OCI-LY1 (cell line): ENCODE results near the gene NDNF.
A peak's percentile ranks its signal among the peaks of the same experiment; 100 is the strongest.

Source experiments
- H2AFZ ChIP-seq: fragments of 200-600 bp; sonication (generic), shearing (Covaris generic); 2 replicates; pipeline ENCODE4 v1.6.0; 2014; ENCODE audit warnings: antibody characterized with exemption, mild to moderate bottlenecking, low read length
- H3F3A ChIP-seq: fragments of 200-600 bp; sonication (generic), shearing (Covaris generic); 2 replicates; pipeline ENCODE4 v1.6.0; 2014; ENCODE audit warnings: mild to moderate bottlenecking, antibody characterized with exemption, low read length, moderate library complexity; ENCODE audit not compliant: insufficient read depth
- H3K27ac ChIP-seq: fragments of 200-600 bp; sonication (generic); 2 replicates; pipeline ENCODE4 v1.5.1; 2014; ENCODE audit warnings: low read length, mixed run types, mild to moderate bottlenecking, low read depth; ENCODE audit not compliant: poor library complexity, severe bottlenecking
- H3K27me3 ChIP-seq: fragments of 200-600 bp; sonication (generic); 2 replicates; pipeline ENCODE4 v1.6.0; 2014; ENCODE audit warnings: antibody characterized with exemption, mild to moderate bottlenecking, low read length, moderate library complexity; ENCODE audit not compliant: insufficient read depth
- H3K36me3 ChIP-seq: fragments of 200-600 bp; sonication (generic); 2 replicates; pipeline ENCODE4 v1.6.1; 2014; ENCODE audit warnings: mild to moderate bottlenecking, antibody characterized with exemption, low read length, moderate library complexity, mixed read lengths; ENCODE audit not compliant: insufficient read depth
- H3K4me1 ChIP-seq: fragments of 200-600 bp; sonication (generic); 2 replicates; pipeline ENCODE4 v1.5.1; 2014; ENCODE audit warnings: mild to moderate bottlenecking, low read length, moderate library complexity; ENCODE audit not compliant: insufficient read depth, severe bottlenecking
- H3K4me2 ChIP-seq: fragments of 200-600 bp; sonication (generic), shearing (Covaris generic); 2 replicates; pipeline ENCODE4 v1.6.1; 2014; ENCODE audit warnings: low read length
- H3K4me3 ChIP-seq: fragments of 200-600 bp; sonication (generic); 2 replicates; pipeline ENCODE4 v1.5.1; 2014; ENCODE audit warnings: low read length, low read depth, mild to moderate bottlenecking, mixed read lengths; ENCODE audit not compliant: poor library complexity, severe bottlenecking
- H3K79me2 ChIP-seq: fragments of 200-600 bp; shearing (Covaris generic); 2 replicates; pipeline ENCODE4 v1.6.1; 2016; ENCODE audit warnings: mixed run types, low read length, mixed read lengths; ENCODE audit not compliant: insufficient read depth
- H3K9ac ChIP-seq: fragments of 200-600 bp; sonication (generic), shearing (Covaris generic); 2 replicates; pipeline ENCODE4 v1.6.1; 2014; ENCODE audit warnings: mild to moderate bottlenecking, low read length, mixed read lengths
- H3K9me2 ChIP-seq: fragments of 200-600 bp; sonication (generic), shearing (Covaris generic); 2 replicates; pipeline ENCODE4 v1.6.1; 2014; ENCODE audit warnings: low read depth, mild to moderate bottlenecking, low read length, mixed read lengths
- H3K9me3 ChIP-seq: fragments of 200-600 bp; shearing (Covaris generic); 2 replicates; pipeline ENCODE4 v1.6.1; 2014; ENCODE audit warnings: low read length, mixed read lengths
- H4K20me1 ChIP-seq: fragments of 200-600 bp; sonication (generic), shearing (Covaris generic); 2 replicates; pipeline ENCODE4 v1.6.0; 2016; ENCODE audit warnings: mild to moderate bottlenecking, low read length; ENCODE audit not compliant: insufficient read depth
- EZH2 ChIP-seq: fragments of 200-600 bp; sonication (generic), shearing (Covaris generic); IDR thresholded peaks from 2 replicates; pipeline ENCODE4 v1.8.0; 2017; ENCODE audit warnings: borderline replicate concordance, mixed run types, mild to moderate bottlenecking, antibody characterized with exemption, low read length, moderate library complexity, mixed read lengths
- TF ChIP-seq, protein P1 (sequence below): fragments of 200-600 bp; sonication (generic), shearing (Covaris generic); IDR thresholded peaks from 2 replicates; pipeline ENCODE4 v1.5.1; 2017; ENCODE audit warnings: mild to moderate bottlenecking, antibody characterized with exemption, low read length, moderate library complexity, mixed read lengths

NDNF gene

GRCh38 chr4:121096629-121097028, 24.3 kb upstream of the NDNF start:
- Histone ChIP-seq H3K27ac (no peak overlapping the region), H3K27me3 (no peaks in the 10 kb centered on the region), H2AFZ (no peak overlapping the region), H3F3A (no peaks in the 10 kb centered on the region), H3K4me1 (no peaks in the 10 kb centered on the region), H4K20me1 (no peaks in the 10 kb centered on the region), H3K9me3 (no peaks in the 10 kb centered on the region), H3K9me2 (no peaks in the 10 kb centered on the region), H3K36me3 (no peaks in the 10 kb centered on the region), H3K9ac (no peak overlapping the region), H3K4me3 (no peak overlapping the region), H3K79me2 (no peaks in the 10 kb centered on the region), H3K4me2 (no peak overlapping the region)
- TF ChIP-seq, protein P1, sequence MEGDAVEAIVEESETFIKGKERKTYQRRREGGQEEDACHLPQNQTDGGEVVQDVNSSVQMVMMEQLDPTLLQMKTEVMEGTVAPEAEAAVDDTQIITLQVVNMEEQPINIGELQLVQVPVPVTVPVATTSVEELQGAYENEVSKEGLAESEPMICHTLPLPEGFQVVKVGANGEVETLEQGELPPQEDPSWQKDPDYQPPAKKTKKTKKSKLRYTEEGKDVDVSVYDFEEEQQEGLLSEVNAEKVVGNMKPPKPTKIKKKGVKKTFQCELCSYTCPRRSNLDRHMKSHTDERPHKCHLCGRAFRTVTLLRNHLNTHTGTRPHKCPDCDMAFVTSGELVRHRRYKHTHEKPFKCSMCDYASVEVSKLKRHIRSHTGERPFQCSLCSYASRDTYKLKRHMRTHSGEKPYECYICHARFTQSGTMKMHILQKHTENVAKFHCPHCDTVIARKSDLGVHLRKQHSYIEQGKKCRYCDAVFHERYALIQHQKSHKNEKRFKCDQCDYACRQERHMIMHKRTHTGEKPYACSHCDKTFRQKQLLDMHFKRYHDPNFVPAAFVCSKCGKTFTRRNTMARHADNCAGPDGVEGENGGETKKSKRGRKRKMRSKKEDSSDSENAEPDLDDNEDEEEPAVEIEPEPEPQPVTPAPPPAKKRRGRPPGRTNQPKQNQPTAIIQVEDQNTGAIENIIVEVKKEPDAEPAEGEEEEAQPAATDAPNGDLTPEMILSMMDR = peak; percentile 44
- no peak for TF ChIP-seq EZH2

- H3F3A ChIP-seq = no peaks in the 10 kb centered on the region
- H3K36me3 ChIP-seq = no peaks in the 10 kb centered on the region
- no peak overlapping the region for H2AFZ ChIP-seq
- H3K4me3 ChIP-seq = no peak overlapping the region
- H3K27me3 ChIP-seq = no peaks in the 10 kb centered on the region
- H3K9me2 ChIP-seq = no peaks in the 10 kb centered on the region
- H3K27ac ChIP-seq = no peak overlapping the region
- no peak overlapping the region for H3K9ac ChIP-seq
- no peaks in the 10 kb centered on the region for H3K9me3 ChIP-seq
- TF ChIP-seq, protein P1 = no peak
- no peaks in the 10 kb centered on the region for H4K20me1 ChIP-seq
- no peaks in the 10 kb centered on the region for H3K79me2 ChIP-seq
- no peaks in the 10 kb centered on the region for H3K4me1 ChIP-seq
- H3K4me2 ChIP-seq = no peak overlapping the region
Measured at GRCh38 chr4:121096191-121096590, 23.9 kb upstream of the NDNF start.

GRCh38 chr4:121094297-121094966, 22.1 kb upstream of the NDNF start:
- no peak overlapping the region for H3K27ac ChIP-seq
- TF ChIP-seq, protein P1 = no peak
- no peak for TF ChIP-seq EZH2
- H3K79me2 ChIP-seq = no peaks in the 10 kb centered on the region
- H3K9me2 ChIP-seq = no peaks in the 10 kb centered on the region
- no peaks in the 10 kb centered on the region for H3K27me3 ChIP-seq
- H2AFZ ChIP-seq = no peak overlapping the region
- no peak overlapping the region for H3K9ac ChIP-seq
- H3K9me3 ChIP-seq = no peaks in the 10 kb centered on the region
- no peaks in the 10 kb centered on the region for H4K20me1 ChIP-seq
- H3F3A ChIP-seq = no peaks in the 10 kb centered on the region
- no peaks in the 10 kb centered on the region for H3K4me1 ChIP-seq
- H3K36me3 ChIP-seq = no peaks in the 10 kb centered on the region
- H3K4me3 ChIP-seq = no peak overlapping the region
- no peak overlapping the region for H3K4me2 ChIP-seq
